BE2C (cell line): ENCODE results near the gene CTCFL.

ENCODE experiments used
- DNase-seq: peaks from one replicate; pipeline ENCODE4 v3.0.0-alpha.2; 2020
- H3K27me3 ChIP-seq: fragments of 250-450 bp; sonication (Bioruptor Pico); 2 replicates; pipeline ENCODE4 v1.5.1; 2020; ENCODE audit warnings: mild to moderate bottlenecking
- H3K36me3 ChIP-seq: fragments of 250-450 bp; sonication (Bioruptor Pico); 2 replicates; pipeline ENCODE4 v1.5.1; 2020; ENCODE audit warnings: mild to moderate bottlenecking
- H3K4me1 ChIP-seq: fragments of 250-450 bp; sonication (Bioruptor Pico); 2 replicates; pipeline ENCODE4 v1.5.1; 2020
- H3K4me3 ChIP-seq: 2 replicates; pipeline ENCODE4 v1.5.1; 2011; ENCODE audit warnings: low read depth, low read length
- H3K9me3 ChIP-seq: fragments of 250-450 bp; sonication (Bioruptor Pico); 2 replicates; pipeline ENCODE4 v1.5.1; 2020
- TF ChIP-seq, protein P1 (sequence below): IDR thresholded peaks from 2 replicates; pipeline ENCODE4 v1.5.1; 2012; ENCODE audit warnings: mild to moderate bottlenecking, low read depth, low read length

Gene CTCFL

GRCh38 chr20:57570145-57570850, 45.4 kb upstream of the CTCFL start:
- TF ChIP-seq, protein P1, sequence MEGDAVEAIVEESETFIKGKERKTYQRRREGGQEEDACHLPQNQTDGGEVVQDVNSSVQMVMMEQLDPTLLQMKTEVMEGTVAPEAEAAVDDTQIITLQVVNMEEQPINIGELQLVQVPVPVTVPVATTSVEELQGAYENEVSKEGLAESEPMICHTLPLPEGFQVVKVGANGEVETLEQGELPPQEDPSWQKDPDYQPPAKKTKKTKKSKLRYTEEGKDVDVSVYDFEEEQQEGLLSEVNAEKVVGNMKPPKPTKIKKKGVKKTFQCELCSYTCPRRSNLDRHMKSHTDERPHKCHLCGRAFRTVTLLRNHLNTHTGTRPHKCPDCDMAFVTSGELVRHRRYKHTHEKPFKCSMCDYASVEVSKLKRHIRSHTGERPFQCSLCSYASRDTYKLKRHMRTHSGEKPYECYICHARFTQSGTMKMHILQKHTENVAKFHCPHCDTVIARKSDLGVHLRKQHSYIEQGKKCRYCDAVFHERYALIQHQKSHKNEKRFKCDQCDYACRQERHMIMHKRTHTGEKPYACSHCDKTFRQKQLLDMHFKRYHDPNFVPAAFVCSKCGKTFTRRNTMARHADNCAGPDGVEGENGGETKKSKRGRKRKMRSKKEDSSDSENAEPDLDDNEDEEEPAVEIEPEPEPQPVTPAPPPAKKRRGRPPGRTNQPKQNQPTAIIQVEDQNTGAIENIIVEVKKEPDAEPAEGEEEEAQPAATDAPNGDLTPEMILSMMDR: no peak
- peaks cover 12% of the 10 kb centered on the region for H3K27me3 ChIP-seq
- H3K4me3 ChIP-seq: no peak overlapping the region
- no peak for DNase-seq
- no peaks in the 10 kb centered on the region for H3K36me3 ChIP-seq
- H3K4me1 ChIP-seq: no peaks in the 10 kb centered on the region
- no peaks in the 10 kb centered on the region for H3K9me3 ChIP-seq

- DNase-seq: no peak
- no peaks in the 10 kb centered on the region for H3K36me3 ChIP-seq
- H3K9me3 ChIP-seq: no peaks in the 10 kb centered on the region
- TF ChIP-seq, protein P1: no peak
- peaks cover 16% of the 10 kb centered on the region for H3K27me3 ChIP-seq
- H3K4me1 ChIP-seq: no peaks in the 10 kb centered on the region
- H3K4me3 ChIP-seq: no peak overlapping the region
Observed at GRCh38 chr20:57568960-57569359, 44.0 kb upstream of the CTCFL start.

- no peak for DNase-seq
- no peaks in the 10 kb centered on the region for H3K9me3 ChIP-seq
- TF ChIP-seq, protein P1: no peak
- H3K36me3 ChIP-seq: no peaks in the 10 kb centered on the region
- peaks cover 18% of the 10 kb centered on the region for H3K27me3 ChIP-seq
- no peak overlapping the region for H3K4me3 ChIP-seq
- H3K4me1 ChIP-seq: no peaks in the 10 kb centered on the region
Observed at GRCh38 chr20:57568088-57568896, 43.4 kb upstream of the CTCFL start.

DNA sequence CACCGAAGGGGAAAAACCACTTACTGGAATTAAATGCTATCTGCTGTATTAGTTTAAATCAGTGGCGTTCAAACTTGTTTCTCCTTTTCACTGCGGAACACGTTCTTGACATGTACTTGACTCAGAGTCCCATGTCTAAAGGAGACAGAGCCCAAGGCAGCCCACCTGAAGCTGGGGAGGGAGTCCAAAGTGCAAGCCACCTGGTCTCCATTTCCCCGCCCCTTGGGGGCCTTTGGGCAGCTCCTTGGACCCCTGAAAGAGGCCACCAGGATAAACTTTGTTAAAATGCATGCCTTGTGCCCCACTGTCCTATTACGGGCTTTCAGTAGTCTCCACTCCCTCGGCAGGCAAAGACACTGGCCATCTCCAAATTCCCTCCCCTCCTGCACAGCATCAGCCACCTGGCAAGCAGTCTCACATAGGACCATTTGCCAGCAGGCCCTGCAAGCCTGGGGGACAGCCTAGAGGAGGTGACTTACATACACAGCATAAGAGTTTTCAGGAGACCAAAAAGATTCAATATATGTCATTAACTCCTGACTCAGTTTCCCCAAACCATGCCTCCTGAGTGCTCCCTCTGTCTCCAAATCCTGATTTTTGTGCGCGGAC, 42.6 kb upstream of the CTCFL start:
- H3K4me3 ChIP-seq: no peak overlapping the region
- no peaks in the 10 kb centered on the region for H3K4me1 ChIP-seq
- H3K27me3 ChIP-seq: peaks cover 24% of the 10 kb centered on the region
- no peak for DNase-seq
- TF ChIP-seq, protein P1: no peak
- H3K36me3 ChIP-seq: no peaks in the 10 kb centered on the region
- H3K9me3 ChIP-seq: no peaks in the 10 kb centered on the region

DNA sequence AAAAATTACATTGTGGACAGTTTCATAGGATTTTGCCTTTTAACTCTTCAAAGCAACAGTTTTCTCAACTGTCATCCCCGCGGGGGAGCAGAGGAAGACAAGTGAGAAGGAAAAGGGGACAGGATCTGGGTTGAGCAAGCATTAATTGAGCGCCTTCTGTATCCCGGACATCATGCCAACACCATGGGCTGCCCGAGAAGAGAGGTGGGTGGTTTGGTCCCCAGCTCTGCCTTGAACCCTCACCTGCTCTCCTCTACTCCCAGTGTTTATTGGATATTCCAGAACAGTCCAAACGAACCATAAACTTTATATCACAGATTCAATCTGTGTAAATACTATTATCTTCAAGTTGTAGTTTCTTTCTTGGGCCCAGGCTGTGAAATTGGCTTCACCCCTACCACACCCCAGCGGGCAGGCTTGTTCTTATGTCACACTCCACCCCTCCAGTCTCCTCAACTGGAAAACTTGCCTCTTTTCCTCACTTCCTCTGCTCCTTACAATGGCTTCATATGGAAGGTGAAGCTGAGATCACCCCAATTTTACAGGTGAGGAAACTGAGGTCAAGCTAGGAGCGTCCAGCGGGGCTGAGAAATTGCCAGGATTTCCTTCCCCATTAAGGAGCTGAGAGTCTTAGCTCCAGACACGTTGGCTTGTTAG, 42.0 kb upstream of the CTCFL start:
- no peak for DNase-seq
- Histone ChIP-seq H3K36me3 (no peaks in the 10 kb centered on the region), H3K27me3 (peaks cover 24% of the 10 kb centered on the region), H3K4me3 (no peak overlapping the region), H3K4me1 (no peaks in the 10 kb centered on the region), H3K9me3 (no peaks in the 10 kb centered on the region)
- TF ChIP-seq, protein P1: no peak
